ENCODE results near the gene ACTR3. TPM values are rescaled to one million over a fixed set of nuclear protein-coding genes. Genes with fewer than 3 reads are reported as not detected.
"Not testable (repeated sequence)": the region's sequence is repeated elsewhere in the genome, so short reads cannot be mapped to it uniquely, and the experiment has no call there.

ACTR3 gene
- total and polyA plus RNA-seq, 2 experiments from 2014 or later: 361 to 410 TPM

GRCh38 chr2:113845261-113845660, 44.6 kb upstream of the ACTR3 start:
- Histone ChIP-seq H3K79me2 (ENCODE audit: insufficient read depth) (no peaks in the 10 kb centered on the region), H3K27me3 (replicated peaks; ENCODE audit: insufficient read depth) (no peaks in the 10 kb centered on the region), H3K4me3 (no peak overlapping the region), H3K4me2 (ENCODE audit: unreplicated experiment) (no peak overlapping the region), H3K9me2 (ENCODE audit: insufficient read depth) (no peaks in the 10 kb centered on the region), H3K27ac (no peak overlapping the region), H3K36me3 (ENCODE audit: low read depth) (no peaks in the 10 kb centered on the region), H3K4me1 (ENCODE audit: insufficient read depth) (peaks cover 27% of the 10 kb centered on the region), H3K9me3 (ENCODE audit: low read depth) (no peaks in the 10 kb centered on the region), H2AFZ (no peak overlapping the region), H3K9ac (no peak overlapping the region), H3F3A (ENCODE audit: insufficient read depth) (peaks cover 32% of the 10 kb centered on the region), H4K20me1 (ENCODE audit: insufficient read depth) (no peaks in the 10 kb centered on the region)
- 56 to 57% methylated on average over 3 of the region's 3 CpGs for WGBS, 2 experiments (ENCODE audit: low coverage in 1 of 2, low lambda C conversion rate in 2 of 2, missing lambda C conversion rate in 2 of 2)
- in situ Hi-C loops (cut with MboI): no loop called here
- DNase-seq: no peak
- TF ChIP-seq EZH2 (IDR thresholded peaks at IDR 0.05; ENCODE audit: insufficient read depth, poor library complexity, severe bottlenecking): no peak
- no peak for TF ChIP-seq EZH2phosphoT487 (IDR thresholded peaks at IDR 0.05; ENCODE audit: insufficient read depth, low read depth)

GRCh38 chr2:113845796-113846195, 44.1 kb upstream of the ACTR3 start:
- H3K27me3 ChIP-seq (replicated peaks; ENCODE audit: insufficient read depth); H2AFZ ChIP-seq; H3K36me3 ChIP-seq (ENCODE audit: low read depth); H3K79me2 ChIP-seq (ENCODE audit: insufficient read depth); in situ Hi-C loops (cut with MboI); DNase-seq; H3K9ac ChIP-seq; H3K4me2 ChIP-seq (ENCODE audit: unreplicated experiment); H3K4me3 ChIP-seq; H3K9me3 ChIP-seq (ENCODE audit: low read depth); H3K9me2 ChIP-seq (ENCODE audit: insufficient read depth); H3K27ac ChIP-seq; H4K20me1 ChIP-seq (ENCODE audit: insufficient read depth): not testable (repeated sequence)
- peaks cover 32% of the 10 kb centered on the region for H3F3A ChIP-seq (ENCODE audit: insufficient read depth)
- 88 to 89% methylated on average over 4 of the region's 4 CpGs for WGBS, 2 experiments (ENCODE audit: low coverage in 1 of 2, low lambda C conversion rate in 2 of 2, missing lambda C conversion rate in 2 of 2)
- peaks cover 27% of the 10 kb centered on the region for H3K4me1 ChIP-seq (ENCODE audit: insufficient read depth)

DNA sequence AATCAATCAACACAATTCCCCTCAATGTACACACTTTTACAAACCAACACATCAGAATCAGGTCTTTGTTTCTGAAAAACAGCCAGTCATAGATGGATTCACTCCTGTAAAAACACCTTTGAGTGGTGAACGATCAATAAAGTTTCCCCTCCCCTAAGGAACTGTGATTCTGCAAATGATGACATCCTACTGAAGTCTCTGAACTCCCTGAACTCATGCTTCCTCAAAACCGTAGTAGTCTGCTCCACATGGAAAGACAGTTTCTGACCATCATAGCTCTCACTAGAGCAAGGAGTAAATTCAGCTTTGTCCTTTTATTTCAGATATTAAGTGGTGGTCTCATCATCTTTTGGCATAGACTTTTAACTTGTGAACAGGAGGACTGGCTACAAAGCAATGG, 43.5 kb upstream of the ACTR3 start:
- H3K36me3 ChIP-seq (ENCODE audit: low read depth): no peaks in the 10 kb centered on the region
- no peak overlapping the region for H3K4me2 ChIP-seq (ENCODE audit: unreplicated experiment)
- H3F3A ChIP-seq (ENCODE audit: insufficient read depth): peaks cover 32% of the 10 kb centered on the region
- no peaks in the 10 kb centered on the region for H3K9me3 ChIP-seq (ENCODE audit: low read depth)
- H2AFZ ChIP-seq: no peak overlapping the region
- H4K20me1 ChIP-seq (ENCODE audit: insufficient read depth): no peaks in the 10 kb centered on the region
- H3K4me1 ChIP-seq (ENCODE audit: insufficient read depth): peaks cover 27% of the 10 kb centered on the region
- no peak for DNase-seq
- no peaks in the 10 kb centered on the region for H3K9me2 ChIP-seq (ENCODE audit: insufficient read depth)
- H3K79me2 ChIP-seq (ENCODE audit: insufficient read depth): no peaks in the 10 kb centered on the region
- in situ Hi-C loops (cut with MboI): no loop called here
- no peaks in the 10 kb centered on the region for H3K27me3 ChIP-seq (replicated peaks; ENCODE audit: insufficient read depth)
- 67 to 72% methylated on average over 2 of the region's 2 CpGs for WGBS, 2 experiments (ENCODE audit: low coverage in 1 of 2, low lambda C conversion rate in 2 of 2, missing lambda C conversion rate in 2 of 2)
- TF ChIP-seq EZH2phosphoT487 (IDR thresholded peaks at IDR 0.05; ENCODE audit: insufficient read depth, low read depth) (no peak), EZH2 (IDR thresholded peaks at IDR 0.05; ENCODE audit: insufficient read depth, poor library complexity, severe bottlenecking) (no peak)
- H3K9ac ChIP-seq: no peak overlapping the region
- H3K4me3 ChIP-seq: no peak overlapping the region
- H3K27ac ChIP-seq: no peak overlapping the region

DNA sequence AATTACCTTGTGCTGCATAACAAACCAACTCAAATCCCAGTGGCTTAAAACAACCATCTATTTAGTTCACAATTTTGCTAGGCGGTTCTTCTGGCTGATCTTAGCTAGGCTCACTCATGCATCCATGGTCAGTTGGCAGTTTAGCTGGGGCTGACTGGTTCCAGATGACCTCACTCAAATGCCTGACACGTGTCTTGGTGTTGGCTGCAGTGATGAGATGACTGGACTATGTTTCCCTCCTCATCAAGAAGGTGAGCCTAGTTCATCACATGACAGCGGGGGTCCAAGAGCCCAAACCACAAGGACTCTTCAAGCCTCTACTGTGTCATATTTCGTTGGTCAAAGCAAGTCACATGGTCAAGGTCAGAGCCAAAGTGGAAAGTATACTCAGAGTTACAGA, 42.7 kb upstream of the ACTR3 start:
- H3K9me3 ChIP-seq (ENCODE audit: low read depth): no peaks in the 10 kb centered on the region
- 15 to 16% methylated on average over 4 of the region's 4 CpGs for WGBS, 2 experiments (ENCODE audit: low coverage in 1 of 2, low lambda C conversion rate in 2 of 2, missing lambda C conversion rate in 2 of 2)
- H4K20me1 ChIP-seq (ENCODE audit: insufficient read depth): no peaks in the 10 kb centered on the region
- H2AFZ ChIP-seq: 0 out of 2 replicates have a peak overlapping the region, but pooled peaks have one; percentile 6
- peak overlapping the region; percentile 38 for H3K27ac ChIP-seq
- no peak overlapping the region for H3K9ac ChIP-seq
- H3K4me3 ChIP-seq: no peak overlapping the region
- H3K27me3 ChIP-seq (replicated peaks; ENCODE audit: insufficient read depth): no peaks in the 10 kb centered on the region
- H3F3A ChIP-seq (ENCODE audit: insufficient read depth): peaks cover 30% of the 10 kb centered on the region
- H3K79me2 ChIP-seq (ENCODE audit: insufficient read depth): no peaks in the 10 kb centered on the region
- H3K9me2 ChIP-seq (ENCODE audit: insufficient read depth): no peaks in the 10 kb centered on the region
- in situ Hi-C loops (cut with MboI): no loop called here
- H3K4me1 ChIP-seq (ENCODE audit: insufficient read depth): peaks cover 27% of the 10 kb centered on the region
- no peak overlapping the region for H3K4me2 ChIP-seq (ENCODE audit: unreplicated experiment)
- TF ChIP-seq EZH2phosphoT487 (IDR thresholded peaks at IDR 0.05; ENCODE audit: insufficient read depth, low read depth): no peak
- TF ChIP-seq EZH2 (IDR thresholded peaks at IDR 0.05; ENCODE audit: insufficient read depth, poor library complexity, severe bottlenecking): no peak
- no peaks in the 10 kb centered on the region for H3K36me3 ChIP-seq (ENCODE audit: low read depth)
- peak; percentile 87 for DNase-seq

Measured in GM23248 (cell line).